Naive thymus-derived CD4-positive, alpha-beta T cell (primary cell): ENCODE data around the gene RERE. TPM values are rescaled to one million over a fixed set of nuclear protein-coding genes. Genes with fewer than 3 reads are reported as not detected.

Experiments used
- ATAC-seq: fragments of 150-1000 bp; cut with Tn5 transposase; 2 replicates; pipeline ENCODE4 v1.10.0; 2021; ENCODE audit warnings: mild to moderate bottlenecking, moderate library complexity
- CTCF ChIA-PET: fragments of 350-600 bp; sonication (Branson Sonifier 250); formaldehyde crosslinking; loops from one replicate; lab custom pipeline; 2021; ENCODE audit warnings: antibody characterized with exemption; lab: Charles Lee
- POLR2A ChIA-PET: fragments of 350-600 bp; sonication (Branson Sonifier 250); formaldehyde crosslinking; loops from one replicate; lab custom pipeline; 2021; ENCODE audit warnings: antibody characterized with exemption, inconsistent platforms; lab: Charles Lee
- DNase-seq, 9 donors: peaks; one replicate each; pipeline versions ENCODE4 v3.0.0 to v3.0.0-alpha.2; 2020 to 2022; ENCODE audit warnings: mixed read lengths in 1 of 9
- H3K27ac ChIP-seq: one replicate; pipeline ENCODE4 v1.7.0; 2013; ENCODE audit warnings: mild to moderate bottlenecking, low read depth, low read length, moderate library complexity
- H3K27me3 ChIP-seq, 2 donors: one replicate each; pipeline ENCODE4 v1.7.0; 2013; ENCODE audit warnings: low read length in 2 of 2, mild to moderate bottlenecking in 2 of 2, moderate library complexity in 2 of 2; ENCODE audit not compliant: control insufficient read depth in 2 of 2, insufficient read depth in 2 of 2
- H3K36me3 ChIP-seq, 3 experiments: 1 replicate in 2 of 3; 2 replicates in 1 of 3; pipeline ENCODE4 v1.7.0; 2013; ENCODE audit warnings: low read length in 3 of 3, mild to moderate bottlenecking in 3 of 3, moderate library complexity in 1 of 3; ENCODE audit not compliant: insufficient read depth in 3 of 3, control insufficient read depth in 2 of 3
- H3K4me1 ChIP-seq, 2 donors: one replicate each; pipeline ENCODE4 v1.7.0; 2013; ENCODE audit warnings: low read length in 2 of 2, mild to moderate bottlenecking in 2 of 2, moderate library complexity in 1 of 2; ENCODE audit not compliant: control insufficient read depth in 2 of 2, insufficient read depth in 2 of 2
- H3K4me3 ChIP-seq: 2 replicates; pipeline ENCODE4 v1.7.0; 2013; ENCODE audit warnings: mild to moderate bottlenecking, low read length
- H3K9me3 ChIP-seq, 3 experiments: 1 replicate in 2 of 3; 2 replicates in 1 of 3; pipeline ENCODE4 v1.7.0; 2013; ENCODE audit warnings: low read length in 3 of 3; ENCODE audit not compliant: control insufficient read depth in 2 of 3
- H3K27ac Mint-ChIP-seq, 9 donors: one replicate each; pipeline ENCODE4 v1.8.0; 2020 to 2022; ENCODE audit warnings: mixed read lengths in 9 of 9, mild to moderate bottlenecking in 8 of 9, moderate library complexity in 5 of 9, inconsistent platforms in 2 of 9
- H3K27me3 Mint-ChIP-seq, 5 donors: one replicate each; pipeline ENCODE4 v1.8.0; 2021 to 2022; ENCODE audit warnings: mixed read lengths in 5 of 5, mild to moderate bottlenecking in 1 of 5
- H3K36me3 Mint-ChIP-seq, 5 donors: one replicate each; pipeline ENCODE4 v1.8.0; 2020 to 2022; ENCODE audit warnings: mixed read lengths in 5 of 5, mild to moderate bottlenecking in 3 of 5, inconsistent platforms in 1 of 5
- H3K4me1 Mint-ChIP-seq, 7 donors: one replicate each; pipeline ENCODE4 v1.8.0; 2020 to 2022; ENCODE audit warnings: mixed read lengths in 7 of 7, mild to moderate bottlenecking in 3 of 7, inconsistent platforms in 1 of 7
- H3K4me3 Mint-ChIP-seq, 10 donors: one replicate each; pipeline ENCODE4 v1.8.0; 2020 to 2022; ENCODE audit warnings: mild to moderate bottlenecking in 10 of 10, mixed read lengths in 10 of 10, moderate library complexity in 6 of 10, inconsistent platforms in 2 of 10
- H3K9me3 Mint-ChIP-seq, 11 donors: one replicate each; pipeline ENCODE4 v1.8.0; 2020 to 2022; ENCODE audit warnings: mixed read lengths in 11 of 11, mild to moderate bottlenecking in 4 of 11, inconsistent platforms in 1 of 11, moderate library complexity in 1 of 11
- intact Hi-C, 2 donors: fragments of 100-400 bp; cut with micrococcal nuclease; formaldehyde crosslinking; loops; one replicate each; pipeline ENCODE4 v1.15.1; 2023
- polyA plus RNA-seq, 2 donors: library from polyadenylated mRNA; unstranded; fragments of 300-500 nt; fragmentation: Illumina TruSeq; gene quantifications; one replicate each; pipeline ENCODE4 v1.2.3, GENCODE V29; 2021
- total RNA-seq, 6 experiments: library from RNA in 5 of 6; stranded (reverse) in 5 of 6; gene quantifications; 1 replicate in 5 of 6; 2 replicates in 1 of 6; pipeline ENCODE4 v1.2.3 and lab custom pipeline; 2021 to 2026

Gene RERE
- total and polyA plus RNA-seq, 7 experiments from 2014 or later = 7.3 to 114 (median 106) TPM

- Mint-ChIP-seq H3K36me3 (peaks cover 0 to 17% (median 12%) of the 10 kb centered on the region in 5 donors), H3K9me3 (no peaks in the 10 kb centered on the region), H3K4me1 (peaks cover 48 to 94% (median 67%) of the 10 kb centered on the region in 7 donors), H3K27me3 (no peaks in the 10 kb centered on the region), H3K4me3 (peak overlapping the region in 7 of 10 donors; percentile 20 to 70 (median 53)), H3K27ac (peak overlapping the region in 8 of 9 donors; percentile 35 to 84 (median 76))
- intact Hi-C loops = no loop called here
- H3K36me3 ChIP-seq = no peaks in the 10 kb centered on the region
- ATAC-seq (peak; percentile 57), DNase-seq (peak in 3 of 9 donors; percentile 14 to 30 (median 23))
- peak overlapping the region; percentile 48 for H3K27ac ChIP-seq
- H3K4me1 ChIP-seq = peaks cover 15 to 33% of the 10 kb centered on the region in 2 donors
- ChIA-PET CTCF (interaction anchor here (1.0 kb wide), 1 partner anchor 8 kb away, joined by 6 read pairs; no protein-coding TSS in a partner anchor), POLR2A (interaction anchor here (0.8 to 1.2 kb wide), 3 partner anchors 8 to 111 kb away, joined by 3 to 7 read pairs (median 3); no protein-coding TSS in a partner anchor)
- no peaks in the 10 kb centered on the region for H3K9me3 ChIP-seq
- no peaks in the 10 kb centered on the region for H3K27me3 ChIP-seq
- H3K4me3 ChIP-seq = no peak overlapping the region
Observed at GRCh38 chr1:8517661-8518489, 299.6 kb downstream of the RERE start.

DNA sequence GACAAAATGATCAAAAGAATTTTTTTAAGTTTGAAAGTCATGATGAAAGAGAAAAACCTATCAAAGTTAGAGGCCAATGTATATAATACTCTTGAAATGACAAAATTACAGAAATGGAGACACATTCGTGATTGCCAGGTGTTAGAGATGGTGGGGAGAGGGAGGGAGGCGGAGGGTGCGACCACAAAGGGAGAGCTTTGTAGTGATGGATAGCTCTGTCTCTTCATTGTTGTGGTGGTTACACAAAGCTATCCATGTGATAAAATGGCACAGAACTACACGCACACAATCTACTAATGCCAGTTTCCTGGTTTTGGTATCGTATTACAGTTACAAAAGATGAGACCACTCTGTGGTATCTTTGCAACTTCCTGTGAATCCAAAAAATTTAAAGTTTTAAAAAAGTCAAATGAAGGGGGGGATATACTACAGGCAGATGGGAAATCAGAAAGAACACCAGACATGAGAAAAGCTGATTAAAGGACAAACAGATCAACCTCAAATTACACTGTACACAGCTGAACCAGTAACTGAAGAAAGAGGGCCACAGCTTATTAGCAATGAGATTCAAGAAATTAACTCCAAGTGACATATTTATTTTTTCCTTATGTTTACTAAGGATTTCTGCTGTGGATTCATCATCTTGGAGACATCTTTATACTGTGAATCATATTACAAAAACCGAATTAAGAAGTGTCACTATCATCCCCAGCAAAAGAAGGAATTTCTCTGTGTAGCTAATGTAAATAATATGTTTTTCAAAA, 300.5 kb downstream of the RERE start:
- DNase-seq (peak in 3 of 9 donors; percentile 11 to 28 (median 18)), ATAC-seq (peak; percentile 70)
- POLR2A ChIA-PET = interaction anchor here (0.6 to 1.2 kb wide), 5 partner anchors 8 to 92 kb away, joined by 3 to 7 read pairs (median 3); no protein-coding TSS in a partner anchor
- peaks cover 49 to 97% (median 70%) of the 10 kb centered on the region in 7 donors for H3K4me1 Mint-ChIP-seq
- H3K4me3 Mint-ChIP-seq = peak overlapping the region; percentile 10 to 73 (median 60)
- Histone ChIP-seq H3K27me3 (no peaks in the 10 kb centered on the region), H3K27ac (peak overlapping the region; percentile 2), H3K36me3 (no peaks in the 10 kb centered on the region), H3K4me3 (no peak overlapping the region), H3K9me3 (no peaks in the 10 kb centered on the region), H3K4me1 (peaks cover 15 to 38% of the 10 kb centered on the region in 2 donors)
- CTCF ChIA-PET = interaction anchor here (1.0 kb wide), 1 partner anchor 9 kb away, joined by 6 read pairs; no protein-coding TSS in a partner anchor
- peak overlapping the region in 7 of 9 donors; percentile 35 to 84 (median 79) for H3K27ac Mint-ChIP-seq
- no peaks in the 10 kb centered on the region for H3K27me3 Mint-ChIP-seq
- intact Hi-C loops = no loop called here
- H3K36me3 Mint-ChIP-seq = peaks cover 0 to 17% (median 8%) of the 10 kb centered on the region in 5 donors
- no peaks in the 10 kb centered on the region for H3K9me3 Mint-ChIP-seq

GRCh38 chr1:8516278-8516777, 301.1 kb downstream of the RERE start:
- Mint-ChIP-seq H3K4me3 (peak overlapping the region in 9 of 10 donors; percentile 16 to 70 (median 58)), H3K4me1 (peaks cover 51 to 97% (median 74%) of the 10 kb centered on the region in 7 donors)

GRCh38 chr1:8512504-8512903, 304.9 kb downstream of the RERE start:
- DNase-seq (no peak), ATAC-seq (no peak)
- Mint-ChIP-seq H3K27me3 (no peaks in the 10 kb centered on the region), H3K9me3 (no peaks in the 10 kb centered on the region), H3K27ac (peak overlapping the region; percentile 57 to 93 (median 86)), H3K36me3 (peaks cover 0 to 15% (median 8%) of the 10 kb centered on the region in 5 donors), H3K4me3 (peak overlapping the region in 8 of 10 donors; percentile 2 to 79 (median 46)), H3K4me1 (peaks cover 46 to 93% (median 68%) of the 10 kb centered on the region in 7 donors)
- CTCF ChIA-PET = no interaction called here
- peak overlapping the region; percentile 46 for H3K27ac ChIP-seq
- no peak overlapping the region for H3K4me3 ChIP-seq
- intact Hi-C loops = no loop called here
- POLR2A ChIA-PET = interaction anchor here (4.2 kb wide), 1 partner anchor 13 kb away, joined by 26 read pairs; no protein-coding TSS in a partner anchor
- H3K27me3 ChIP-seq = no peaks in the 10 kb centered on the region
- peaks cover 8 to 39% of the 10 kb centered on the region in 2 donors for H3K4me1 ChIP-seq
- no peaks in the 10 kb centered on the region for H3K9me3 ChIP-seq
- peaks cover 0 to 4% (median 0%) of the 10 kb centered on the region in 3 experiments for H3K36me3 ChIP-seq

More at GRCh38 chr1:8516278-8516777, 301.1 kb downstream of the RERE start:
- no peak for ATAC-seq
- Histone ChIP-seq H3K9me3 (no peaks in the 10 kb centered on the region), H3K36me3 (no peaks in the 10 kb centered on the region), H3K4me1 (peaks cover 15 to 43% of the 10 kb centered on the region in 2 donors), H3K27ac (no peak overlapping the region), H3K4me3 (no peak overlapping the region), H3K27me3 (no peaks in the 10 kb centered on the region)
- POLR2A ChIA-PET = interaction anchor here (0.6 to 4.2 kb wide), 6 partner anchors 9 to 92 kb away, joined by 3 to 26 read pairs (median 3); no protein-coding TSS in a partner anchor
- intact Hi-C loops = no loop called here
- Mint-ChIP-seq H3K9me3 (no peaks in the 10 kb centered on the region), H3K27me3 (no peaks in the 10 kb centered on the region), H3K36me3 (peaks cover 0 to 17% (median 8%) of the 10 kb centered on the region in 5 donors), H3K27ac (peak overlapping the region in 7 of 9 donors; percentile 35 to 84 (median 79))
- no peak for DNase-seq
- CTCF ChIA-PET = no interaction called here

DNA sequence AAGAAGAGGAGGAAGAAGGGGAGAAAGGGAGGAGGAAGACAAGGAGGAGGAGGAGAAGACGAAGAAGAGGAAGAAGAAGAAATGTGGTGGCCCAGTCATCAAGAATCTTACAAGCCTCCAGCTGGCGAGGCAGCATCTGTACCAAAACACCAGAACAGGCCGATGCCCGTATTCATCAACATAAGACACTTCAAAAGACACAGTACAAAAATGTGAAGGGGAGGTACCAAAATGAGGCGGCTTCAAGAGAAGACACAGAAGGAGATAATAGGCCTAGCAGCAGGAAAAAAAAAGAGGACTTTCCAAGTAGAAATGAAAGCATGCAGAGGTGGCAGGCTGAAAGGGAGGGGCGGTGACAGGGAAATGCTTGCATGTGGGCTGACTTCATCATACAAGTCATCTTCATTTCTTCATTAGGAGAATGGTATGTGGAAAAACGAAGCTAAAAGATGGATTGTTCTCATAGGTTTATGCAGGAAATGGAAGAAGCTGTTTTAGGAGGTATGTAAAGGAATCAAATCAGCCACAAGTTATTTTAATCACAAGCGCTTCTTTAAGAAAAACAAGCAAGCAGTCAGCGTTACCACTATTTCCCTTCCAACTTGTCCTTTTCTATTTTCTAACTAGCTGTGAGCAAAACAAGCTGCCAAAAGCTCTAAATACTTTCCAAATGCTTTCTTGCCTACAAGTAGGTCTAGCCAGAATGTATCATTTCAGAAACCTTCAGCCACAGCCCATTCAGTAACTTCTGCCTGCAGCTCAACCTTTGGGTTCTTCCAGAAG, 307.2 kb downstream of the RERE start:
- H3K4me3 Mint-ChIP-seq = peak overlapping the region; percentile 59 to 87 (median 74)
- Histone ChIP-seq H3K4me1 (peaks cover 3 to 27% of the 10 kb centered on the region in 2 donors), H3K4me3 (peak overlapping the region; percentile 2), H3K9me3 (no peaks in the 10 kb centered on the region), H3K27me3 (no peaks in the 10 kb centered on the region), H3K36me3 (peaks cover 0 to 11% (median 0%) of the 10 kb centered on the region in 3 experiments), H3K27ac (peak overlapping the region; percentile 77)
- H3K27ac Mint-ChIP-seq = peak overlapping the region; percentile 86 to 97 (median 91)
- H3K9me3 Mint-ChIP-seq = no peaks in the 10 kb centered on the region
- H3K36me3 Mint-ChIP-seq = peaks cover 0 to 25% (median 15%) of the 10 kb centered on the region in 5 donors
- ATAC-seq = peak; percentile 94
- H3K4me1 Mint-ChIP-seq = peaks cover 30 to 81% (median 58%) of the 10 kb centered on the region in 7 donors
- POLR2A ChIA-PET = interaction anchor here (0.6 to 2.8 kb wide), 7 partner anchors 10 to 76 kb away, joined by 3 to 30 read pairs (median 4); no protein-coding TSS in a partner anchor
- intact Hi-C loops = loop anchor here (1.0 to 2.0 kb wide), 2 partner anchors 15 to 85 kb away; no protein-coding TSS in a partner anchor
- peak in 8 of 9 donors; percentile 55 to 88 (median 78) for DNase-seq
- CTCF ChIA-PET = interaction anchor here (0.7 to 2.2 kb wide), 4 partner anchors 11 to 103 kb away, joined by 3 to 8 read pairs (median 4); no protein-coding TSS in a partner anchor
- no peaks in the 10 kb centered on the region for H3K27me3 Mint-ChIP-seq
